GM18505 (cell line): Measurements from ENCODE around the gene TTLL13.
"Not testable (repeated sequence)": the region's sequence is repeated elsewhere in the genome, so short reads cannot be mapped to it uniquely, and the experiment has no call there.

Source experiments
- ATAC-seq: cut with Tn5 transposase; IDR thresholded peaks from one replicate; pipeline ENCODE4 v1.9.1; 2021; ENCODE audit not compliant: unreplicated experiment
- POLR2A ChIP-seq: IDR thresholded peaks from 4 replicates; pipeline ENCODE4 v1.6.1; 2011; ENCODE audit warnings: borderline replicate concordance; ENCODE audit not compliant: insufficient read depth, insufficient read length; ENCODE audit errors: extremely low read depth

TTLL13 gene

GRCh38 chr15:90233387-90234095 is 15.8 kb upstream of the TTLL13 start, which contains the start of gene CIB1:
TSS of gene CIB1 (minus strand) at chr15:90233941. CDS start at chr15:90233885, 56 bp downstream.
- peak; percentile 49 for TF ChIP-seq POLR2A
- peak; percentile 89 for ATAC-seq

GRCh38 chr15:90234096-90234988 is 15.0 kb upstream of the TTLL13 start, which contains the start of gene GDPGP1:
TSS of gene GDPGP1 (plus strand) at chr15:90234209. CDS start at chr15:90240909, 6,700 bp downstream.
- TF ChIP-seq POLR2A: peak; percentile 94
- ATAC-seq: no peak

- ATAC-seq: no peak
- no peak for TF ChIP-seq POLR2A
Measured at GRCh38 chr15:90239371-90239770, 10.0 kb upstream of the TTLL13 start.

DNA sequence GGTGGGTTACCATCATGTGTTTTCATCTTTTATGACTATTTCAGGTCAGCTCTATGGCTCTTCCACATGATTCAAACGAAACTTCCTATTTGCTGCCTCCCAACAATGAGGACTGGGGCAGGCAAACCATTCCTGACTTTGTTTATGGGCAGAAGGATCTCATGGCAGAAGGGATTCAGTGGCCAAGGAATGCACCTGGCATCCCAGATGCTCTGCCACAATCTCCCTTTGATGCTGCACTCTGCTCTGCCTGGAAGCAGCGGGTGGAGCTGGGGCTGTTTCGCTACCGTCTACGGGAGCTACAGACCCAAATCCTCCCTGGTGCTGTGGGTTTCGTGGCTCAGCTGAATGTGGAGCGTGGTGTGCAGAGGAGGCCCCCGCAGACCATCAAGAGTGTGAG is 8.5 kb upstream of the TTLL13 start:
- no peak for ATAC-seq
- TF ChIP-seq POLR2A: no peak

- ATAC-seq: no peak
- no peak for TF ChIP-seq POLR2A
Measured at GRCh38 chr15:90241343-90242192, 7.8 kb upstream of the TTLL13 start.

DNA sequence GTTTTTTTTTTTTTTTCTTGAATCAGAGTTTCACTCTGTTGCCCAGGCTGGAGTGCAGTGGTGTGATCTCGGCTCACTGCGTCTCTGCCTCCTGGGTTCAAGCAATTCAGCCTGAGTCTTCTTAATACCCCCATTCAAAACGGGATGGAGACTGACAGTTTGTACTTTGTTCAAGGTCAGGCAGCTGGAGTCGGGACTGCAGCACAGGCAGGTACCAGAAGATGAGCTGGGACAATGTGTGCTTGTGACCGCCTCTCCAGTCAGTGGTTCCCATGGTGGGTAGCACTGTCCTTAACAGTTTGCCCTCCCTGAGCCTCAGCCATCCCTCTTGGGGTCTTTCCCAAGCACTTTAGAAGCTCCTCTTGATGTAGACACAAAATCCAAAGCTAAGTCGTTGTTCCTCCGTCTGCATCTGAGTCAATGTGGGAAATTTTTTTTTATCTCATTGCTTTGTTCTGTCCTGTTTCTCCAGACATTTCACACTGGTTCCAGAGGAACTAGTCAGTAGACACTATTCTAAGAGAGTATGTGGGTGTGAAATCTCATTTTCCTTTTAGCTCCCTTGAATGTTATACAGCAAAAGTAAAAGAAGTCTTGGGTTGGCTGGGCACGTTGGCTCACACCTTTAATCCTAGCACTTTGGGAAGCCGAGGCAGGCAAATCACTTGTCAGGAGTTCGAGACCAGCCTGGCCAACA is 5.3 kb upstream of the TTLL13 start:
- TF ChIP-seq POLR2A: no peak

GRCh38 chr15:90248789-90249202 is 560 bp upstream of the TTLL13 start:
- ATAC-seq: no peak
- no peak for TF ChIP-seq POLR2A

More for the DNA sequence above, 5.3 kb upstream of the TTLL13 start:
- no peak for ATAC-seq

DNA sequence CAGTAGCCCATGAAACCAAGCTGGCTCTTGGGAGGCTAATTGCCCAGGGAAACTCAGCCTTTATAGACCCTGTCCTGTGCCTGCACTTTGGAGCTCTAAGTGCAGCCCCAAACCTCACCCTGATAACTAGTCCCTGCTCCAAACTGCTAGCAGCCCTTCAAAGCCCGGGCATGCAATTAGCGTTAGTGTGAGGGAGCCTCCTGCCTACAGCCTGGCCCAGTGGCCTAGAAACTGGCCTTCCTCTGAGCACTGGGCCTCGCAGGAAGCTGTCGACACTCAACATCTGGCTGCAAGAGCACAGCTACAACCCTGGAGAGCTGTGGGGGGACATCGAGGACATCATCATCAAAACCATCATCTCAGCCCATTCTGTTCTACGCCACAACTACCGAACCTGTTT is 8.4 kb downstream of the TTLL13 start:
- no peak for TF ChIP-seq POLR2A

DNA sequence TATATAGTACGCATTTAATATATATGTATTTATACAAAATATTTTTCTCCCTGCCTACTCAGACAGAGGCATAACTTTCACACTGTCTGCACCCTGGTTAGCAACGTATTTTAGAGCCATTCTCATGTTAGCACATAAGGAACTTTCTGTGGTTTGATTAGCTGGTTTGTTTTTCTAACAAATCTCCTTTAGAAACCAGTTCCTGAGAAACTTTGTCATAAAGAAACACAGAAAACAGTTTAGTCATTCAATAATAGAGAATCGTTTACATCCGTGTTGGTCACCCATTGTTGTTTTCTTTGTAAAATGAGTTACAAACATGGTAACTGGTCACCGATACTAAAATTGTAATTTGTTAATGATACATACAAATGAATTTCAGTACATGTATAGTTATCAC is 10.2 kb downstream of the TTLL13 start:
- peak; percentile 63 for ATAC-seq
- TF ChIP-seq POLR2A: no peak

More for the DNA sequence above, 8.4 kb downstream of the TTLL13 start:
- no peak for ATAC-seq

DNA sequence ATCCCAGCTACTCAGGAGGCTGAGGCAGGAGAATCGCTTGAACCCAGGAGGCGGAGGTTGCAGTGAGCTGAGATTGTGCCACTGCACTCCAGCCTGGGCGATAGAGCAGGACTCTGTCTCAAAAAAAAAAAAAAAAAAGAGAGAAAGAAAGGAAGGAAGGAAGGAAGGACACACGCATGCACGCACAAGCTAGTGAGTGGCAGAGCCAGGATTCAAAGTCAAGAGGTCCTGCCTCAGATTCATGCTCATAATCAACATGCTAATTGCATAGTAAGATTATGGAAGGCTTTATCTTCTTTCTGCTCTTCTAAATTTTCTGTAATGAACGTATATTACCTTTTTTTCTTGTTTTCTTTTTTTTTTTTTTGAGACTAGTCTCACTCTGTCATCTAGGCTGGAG is 11.4 kb downstream of the TTLL13 start:
- ATAC-seq: not testable (repeated sequence)

DNA sequence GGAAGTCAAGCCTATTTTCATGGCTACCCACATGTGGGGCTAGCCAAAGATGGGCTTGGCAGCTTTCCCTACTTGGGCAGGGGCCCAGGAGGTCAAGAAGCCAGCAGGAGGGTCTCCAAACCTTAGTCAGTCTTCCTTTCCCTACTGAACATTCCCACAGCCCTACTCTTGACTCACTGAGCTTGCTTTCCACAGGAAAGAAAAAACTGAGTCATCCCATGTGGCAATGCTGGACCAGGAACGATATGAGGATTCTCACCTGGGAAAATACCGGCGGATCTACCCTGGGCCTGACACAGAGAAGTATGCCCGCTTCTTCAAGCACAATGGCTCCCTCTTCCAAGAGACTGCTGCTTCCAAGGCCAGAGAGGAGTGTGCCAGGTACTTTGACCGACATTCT is 12.5 kb downstream of the TTLL13 start:
- ATAC-seq: no peak
- no peak for TF ChIP-seq POLR2A

GRCh38 chr15:90262426-90262825 is 13.1 kb downstream of the TTLL13 start:
- no peak for TF ChIP-seq POLR2A
- ATAC-seq: no peak
